Stimulated activated CD8-positive, alpha-beta memory T cell treated with anti-CD3 and anti-CD28 coated beads, Interleukin-15, amount 100 ng/mL, for 24 hours (primary cell): ENCODE measurements around the gene CDC14A.

Source experiments
- DNase-seq: peaks from one replicate; pipeline ENCODE4 v3.0.0-alpha.2; 2020; ENCODE audit warnings: low read depth

The CDC14A gene

DNA sequence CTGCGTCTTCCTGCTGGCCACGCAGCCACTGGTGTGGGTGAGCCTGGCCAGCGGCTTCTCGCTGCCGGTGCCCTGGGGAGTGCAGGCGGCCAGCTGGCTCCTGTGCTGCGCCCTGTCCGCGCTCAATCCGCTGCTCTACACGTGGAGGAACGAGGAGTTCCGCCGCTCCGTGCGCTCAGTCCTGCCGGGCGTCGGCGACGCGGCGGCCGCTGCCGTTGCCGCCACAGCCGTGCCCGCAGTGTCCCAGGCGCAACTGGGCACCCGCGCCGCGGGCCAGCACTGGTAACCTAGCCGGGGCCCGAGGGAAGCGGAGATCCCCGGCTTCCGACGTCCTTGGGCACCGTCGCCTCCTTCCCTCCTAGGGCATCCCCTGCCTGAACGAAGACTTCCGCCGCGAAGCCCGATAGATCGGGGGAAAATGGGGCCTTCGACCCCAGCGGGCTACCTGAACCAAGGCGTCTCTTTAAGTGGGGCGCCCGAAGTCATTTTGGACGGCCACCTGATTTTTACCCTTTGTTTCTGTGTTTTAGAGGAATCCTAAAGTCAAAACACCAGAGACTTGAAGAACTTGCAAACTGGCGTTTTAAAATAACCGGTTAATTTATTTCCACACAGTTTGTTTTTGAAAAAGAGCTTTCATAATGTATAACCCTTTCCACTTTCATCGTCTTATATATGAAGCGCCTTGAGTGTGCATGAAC lies 187.7 kb downstream of the CDC14A start:
- no peak for DNase-seq

DNA sequence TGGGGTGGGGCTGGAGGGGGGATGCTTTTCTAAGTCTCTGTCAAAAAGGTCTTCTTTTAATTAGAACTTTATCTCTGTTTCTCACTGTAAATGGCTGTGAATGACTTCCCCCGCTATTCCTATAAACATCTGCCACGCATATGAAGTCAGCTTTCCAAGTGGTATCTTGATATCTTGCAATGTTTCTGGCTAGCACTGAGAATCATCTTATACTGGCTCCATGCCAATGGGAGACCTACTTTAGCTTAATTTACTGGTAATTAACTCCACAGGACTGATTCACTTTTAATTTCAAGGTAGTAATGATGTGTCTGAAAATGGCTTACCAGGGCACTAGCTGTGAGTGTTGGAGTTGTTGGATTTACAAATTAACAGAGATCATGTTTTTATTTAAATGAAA lies 190.0 kb downstream of the CDC14A start:
- no peak for DNase-seq

DNA sequence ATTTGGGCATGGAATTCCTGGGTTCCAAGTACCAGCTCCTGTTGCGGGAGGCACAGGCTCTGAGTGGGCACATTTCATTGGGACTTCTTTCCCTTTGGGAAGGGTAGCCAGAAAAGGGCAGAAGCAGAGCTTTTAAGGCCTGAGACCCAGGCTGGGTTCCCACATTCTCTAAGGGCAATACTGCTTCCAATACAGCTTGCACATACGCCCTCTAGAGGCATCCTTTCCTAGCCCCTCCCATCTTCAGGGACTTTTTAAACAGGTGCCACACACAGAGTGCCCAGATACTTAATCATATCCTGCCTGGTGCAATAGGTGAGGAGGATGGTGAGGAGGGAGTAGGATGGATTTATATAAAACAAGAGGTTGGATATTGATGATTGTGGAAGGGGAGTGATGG lies 191.3 kb downstream of the CDC14A start:
- DNase-seq, result no peak

DNA sequence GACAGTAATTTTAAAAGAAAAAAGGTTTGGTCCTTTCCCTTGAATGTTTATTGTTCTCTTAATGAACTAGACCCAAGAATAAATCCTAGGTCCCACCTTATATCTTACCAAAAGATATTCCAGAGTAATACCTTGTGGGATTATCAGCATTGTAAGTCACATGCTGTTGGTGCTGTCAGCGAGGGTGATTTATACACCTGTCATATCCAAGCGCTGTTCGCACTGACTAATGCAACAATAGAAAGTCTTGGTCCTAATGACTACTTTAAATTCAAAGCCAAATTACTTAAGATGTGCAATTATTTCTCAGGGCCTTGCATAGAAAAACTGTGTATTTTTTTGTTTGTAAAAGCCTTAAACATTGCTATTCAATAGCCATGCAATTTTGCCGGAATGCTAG lies 192.5 kb downstream of the CDC14A start:
- no peak for DNase-seq

DNA sequence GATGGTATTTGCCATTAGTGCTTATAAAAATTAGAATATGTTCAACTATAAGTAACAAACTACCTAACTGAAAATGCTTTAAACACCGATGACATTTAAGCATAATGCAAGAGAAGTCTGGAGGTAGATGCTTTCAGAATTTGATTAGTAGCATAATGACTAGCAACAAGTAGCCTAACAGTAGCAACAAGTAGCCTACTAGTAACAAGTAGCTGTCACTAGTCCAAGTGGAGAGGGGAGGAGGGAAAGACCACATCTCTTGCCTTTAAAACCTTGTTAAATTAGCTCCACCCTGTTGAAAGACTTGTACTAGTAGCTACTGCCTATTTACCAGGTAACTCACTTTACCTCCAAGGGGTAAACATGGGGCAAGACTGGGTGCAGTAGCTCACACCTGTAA lies 193.5 kb downstream of the CDC14A start:
- no peak for DNase-seq

DNA sequence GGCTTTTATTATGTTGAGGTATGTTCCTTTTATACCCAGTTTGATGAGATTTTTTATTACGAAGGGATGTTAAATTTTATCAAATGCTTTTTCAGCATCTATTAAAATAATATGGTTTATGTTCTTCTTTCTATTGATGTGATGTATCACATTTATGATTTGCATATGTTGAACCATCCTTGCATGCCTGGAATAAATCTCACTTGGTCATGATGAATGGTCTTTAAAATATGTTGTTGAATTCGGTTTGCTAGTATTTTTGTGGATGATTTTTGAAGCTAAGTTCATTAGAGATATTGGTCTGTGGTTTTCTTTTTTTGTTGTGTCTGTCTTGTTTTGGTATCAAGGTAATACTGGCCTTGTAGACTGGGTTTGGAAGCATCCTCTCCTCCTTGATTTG lies 199.7 kb downstream of the CDC14A start:
- DNase-seq, result no peak

DNA sequence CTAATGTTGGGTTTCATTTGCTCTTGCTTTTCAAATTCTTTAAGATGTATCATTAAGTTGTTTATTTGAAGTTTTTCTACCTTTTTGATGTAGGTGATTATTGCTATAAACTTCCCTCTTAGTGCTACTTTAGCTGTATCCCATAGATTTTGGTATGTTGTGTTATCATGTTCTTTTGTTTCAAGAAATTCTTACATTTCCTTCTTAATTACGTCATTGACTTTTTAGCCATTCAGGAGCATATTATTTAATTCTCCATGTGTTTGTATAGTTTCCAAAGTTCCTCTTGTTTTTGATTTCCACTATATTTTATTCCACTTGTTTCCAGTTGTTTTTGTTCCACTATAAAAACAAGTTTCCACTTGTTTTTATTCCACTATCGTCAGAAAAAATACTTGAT lies 200.6 kb downstream of the CDC14A start:
- DNase-seq, result no peak

DNA sequence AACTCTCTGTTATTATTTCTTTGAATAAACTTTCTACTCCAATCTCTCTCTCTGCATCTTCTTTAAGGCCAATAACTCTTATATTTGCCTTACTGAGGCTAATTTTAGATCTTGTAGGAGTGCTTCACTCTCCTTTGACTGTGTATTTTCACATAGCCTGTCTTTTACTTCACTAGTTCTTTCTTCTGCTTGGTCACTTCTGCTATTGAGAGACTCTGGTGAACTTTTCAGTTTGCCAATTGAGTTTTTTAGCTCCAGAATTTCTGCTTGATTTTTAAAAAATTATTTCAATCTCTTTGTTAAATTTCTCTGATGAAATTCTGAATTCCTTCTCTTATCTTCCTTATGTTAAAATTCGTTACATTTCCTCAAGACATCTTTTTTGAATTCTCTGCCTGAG lies 203.9 kb downstream of the CDC14A start:
- DNase-seq, result no peak

DNA sequence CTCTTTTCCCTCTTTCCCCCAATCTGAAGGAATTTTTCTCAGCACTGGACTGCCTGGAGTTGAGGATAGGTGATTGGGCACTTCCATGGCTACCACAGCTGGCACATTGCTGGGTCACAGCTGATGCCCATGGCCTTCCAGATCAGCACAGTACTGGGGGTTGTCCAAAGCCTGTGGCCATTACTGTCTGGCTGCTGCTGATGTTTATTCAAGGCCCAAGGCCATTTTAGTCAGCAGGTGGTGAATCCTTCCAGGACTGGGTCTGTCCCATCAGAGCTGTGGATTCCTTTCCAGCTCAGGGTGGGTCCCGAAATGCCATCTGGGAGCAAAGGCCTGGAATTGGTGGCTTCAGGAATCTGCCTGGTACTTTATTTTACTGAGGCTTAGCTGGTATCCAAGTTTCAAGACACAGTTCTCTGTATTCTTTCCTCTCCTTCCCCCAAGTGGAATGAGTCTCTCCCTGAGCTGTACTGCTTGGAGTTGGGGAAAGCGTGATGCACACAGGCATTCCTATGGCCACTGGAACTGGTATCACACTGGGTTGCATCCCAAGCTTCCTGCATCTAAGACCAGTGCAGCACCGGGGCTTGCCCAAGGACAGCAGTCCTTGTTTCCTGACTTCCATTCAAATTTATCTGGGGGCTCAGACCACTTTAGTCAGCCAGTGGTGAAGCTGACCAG lies 204.8 kb downstream of the CDC14A start:
- no peak for DNase-seq

DNA sequence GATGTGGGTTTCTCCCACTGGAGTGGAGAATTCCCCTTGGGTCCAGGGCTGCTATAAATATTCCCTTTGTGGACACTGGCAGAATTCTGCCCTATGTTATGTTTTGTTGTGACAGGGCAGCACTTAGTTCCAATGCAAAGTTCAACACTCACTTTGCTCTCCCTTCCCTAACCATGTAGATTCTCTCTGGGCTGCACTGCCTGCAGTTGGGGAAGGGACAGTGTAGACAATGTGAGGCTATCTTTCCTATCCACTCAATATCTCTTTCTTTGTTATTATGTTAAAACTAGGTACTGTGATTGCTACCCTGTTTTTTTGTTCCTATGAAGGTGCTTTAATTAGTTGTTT lies 205.3 kb downstream of the CDC14A start:
- no peak for DNase-seq

DNA sequence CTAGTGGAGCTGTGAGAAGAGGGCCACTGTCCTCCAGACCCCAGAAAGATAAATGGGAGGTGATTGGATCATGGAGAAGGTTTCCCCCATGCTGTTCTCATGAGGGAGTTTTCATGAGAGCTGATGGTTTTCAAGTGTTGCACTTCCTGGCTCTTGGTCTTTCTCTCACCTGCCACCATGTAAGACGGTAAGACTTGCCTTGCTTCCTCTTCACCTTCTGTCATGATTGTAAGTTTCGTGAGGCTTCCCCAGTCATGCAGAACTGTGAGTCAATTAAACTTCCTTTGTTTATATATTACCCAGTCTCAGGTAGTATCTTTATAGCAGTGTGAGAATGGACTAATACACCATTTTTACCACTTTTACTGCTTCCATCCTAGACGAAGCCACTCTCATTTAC lies 213.2 kb downstream of the CDC14A start:
- DNase-seq, result no peak

DNA sequence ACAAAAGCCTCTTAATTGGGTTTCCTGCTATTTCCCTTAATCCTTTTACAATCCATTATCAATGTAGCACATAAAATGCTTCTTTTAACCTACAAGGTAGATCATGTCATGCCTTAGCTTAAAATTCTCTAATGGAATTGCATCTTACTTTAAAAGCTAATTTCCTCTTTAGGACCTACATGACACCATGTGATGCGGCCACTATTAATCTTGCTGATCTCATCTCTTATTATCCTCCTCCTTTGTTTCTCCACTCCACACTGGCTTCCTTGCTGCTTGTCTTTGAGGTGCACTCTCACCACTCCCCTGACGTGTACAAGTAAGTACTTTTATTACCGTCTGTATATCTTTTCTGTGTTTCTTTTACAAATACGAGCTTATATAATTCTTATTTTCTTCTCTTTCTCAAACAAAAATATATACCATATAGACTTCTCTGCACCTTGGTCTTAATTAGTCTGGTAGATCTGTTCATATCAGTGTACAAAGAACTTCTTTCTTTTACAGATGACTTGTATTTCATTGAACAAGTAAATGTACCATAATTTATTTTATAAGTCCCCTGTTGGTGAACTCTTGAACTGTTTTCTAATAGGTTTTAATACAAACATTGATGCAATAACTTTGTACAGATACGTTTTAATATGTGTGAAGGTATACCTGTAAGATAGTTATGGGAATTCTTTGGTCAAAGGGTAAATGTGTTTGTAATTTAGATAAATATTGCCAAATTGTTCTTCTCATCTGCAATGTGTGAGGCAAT lies 213.8 kb downstream of the CDC14A start:
- no peak for DNase-seq

DNA sequence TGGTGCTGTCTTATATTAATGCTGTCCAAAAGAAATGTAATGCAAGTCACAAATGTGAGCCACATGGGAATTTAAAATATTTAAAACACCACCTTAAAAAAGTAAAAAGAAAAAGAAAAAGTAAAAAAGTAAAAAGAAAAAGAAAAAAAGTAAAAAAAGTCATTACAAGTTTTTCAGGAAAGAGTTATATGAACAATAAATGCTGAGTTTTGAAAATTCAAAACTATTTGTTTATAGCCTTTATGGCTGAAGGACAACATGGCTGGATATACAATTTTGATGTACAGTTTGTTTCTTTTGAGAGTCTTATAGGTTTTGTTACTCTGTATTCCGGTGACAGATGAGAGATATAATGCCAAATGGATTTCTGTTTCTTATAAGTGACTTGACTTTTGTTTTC lies 214.8 kb downstream of the CDC14A start:
- no peak for DNase-seq
